Activated CD8-positive, alpha-beta memory T cell treated with anti-CD3 and anti-CD28 coated beads for 36 hours (primary cell): ENCODE data around the gene TTLL4. TPM values are rescaled to one million over a fixed set of nuclear protein-coding genes. Genes with fewer than 3 reads are reported as not detected.

ENCODE experiments used
- CTCF ChIA-PET: fragments of 350-600 bp; sonication (Branson Sonifier 250); formaldehyde crosslinking; loops from one replicate; lab custom pipeline; 2021; ENCODE audit warnings: antibody characterized with exemption; lab: Charles Lee
- POLR2A ChIA-PET: fragments of 350-600 bp; sonication (Branson Sonifier 250); formaldehyde crosslinking; loops from one replicate; lab custom pipeline; 2021; ENCODE audit warnings: antibody characterized with exemption; lab: Charles Lee
- total RNA-seq, 2 experiments: library from RNA; stranded (reverse); gene quantifications; one replicate each; pipeline ENCODE4 v1.2.3, GENCODE V29; 2021

Gene TTLL4
- total RNA-seq, 2 experiments from 2014 or later = 43.3 to 45.3 TPM

GRCh38 chr2:218732052-218732760 lies 21.6 kb downstream of the TTLL4 start:
- CTCF ChIA-PET = interaction anchor here (0.7 to 3.2 kb wide), 4 partner anchors 15 to 118 kb away, joined by 3 to 12 read pairs (median 5); partner anchors contain the start of gene TTLL4
- POLR2A ChIA-PET = no interaction called here

- POLR2A ChIA-PET = no interaction called here
- CTCF ChIA-PET = interaction anchor here (0.7 to 3.2 kb wide), 2 partner anchors 14 to 115 kb away, joined by 4 to 12 read pairs; no protein-coding TSS in a partner anchor
These were observed 22.1 kb downstream of the TTLL4 start for GRCh38 chr2:218732761-218733158.

- ChIA-PET POLR2A (no interaction called here), CTCF (interaction anchor here (0.7 to 3.2 kb wide), 2 partner anchors 14 to 114 kb away, joined by 4 to 12 read pairs; no protein-coding TSS in a partner anchor)
These were observed 22.8 kb downstream of the TTLL4 start for GRCh38 chr2:218733171-218734021.

GRCh38 chr2:218734190-218734975 lies 23.7 kb downstream of the TTLL4 start:
- CTCF ChIA-PET = interaction anchor here (0.6 to 0.7 kb wide), 2 partner anchors 23 to 27 kb away, joined by 3 read pairs; no protein-coding TSS in a partner anchor
- POLR2A ChIA-PET = no interaction called here

GRCh38 chr2:218736531-218736930 lies 25.9 kb downstream of the TTLL4 start:
- ChIA-PET CTCF (no interaction called here), POLR2A (no interaction called here)

- ChIA-PET POLR2A (no interaction called here), CTCF (no interaction called here)
These were observed 32.4 kb downstream of the TTLL4 start for GRCh38 chr2:218743068-218743467.

GRCh38 chr2:218744615-218745014 lies 34.0 kb downstream of the TTLL4 start:
- ChIA-PET POLR2A (no interaction called here), CTCF (no interaction called here)

GRCh38 chr2:218745160-218745558 lies 34.5 kb downstream of the TTLL4 start:
- ChIA-PET CTCF (interaction anchor here (1.6 kb wide), 1 partner anchor 14 kb away, joined by 3 read pairs; no protein-coding TSS in a partner anchor), POLR2A (no interaction called here)

GRCh38 chr2:218745559-218746469 lies 35.2 kb downstream of the TTLL4 start:
- ChIA-PET CTCF (interaction anchor here (1.2 to 1.7 kb wide), 3 partner anchors 13 to 98 kb away, joined by 3 to 4 read pairs (median 3); no protein-coding TSS in a partner anchor), POLR2A (no interaction called here)

GRCh38 chr2:218746470-218746795 lies 35.8 kb downstream of the TTLL4 start:
- ChIA-PET POLR2A (no interaction called here), CTCF (interaction anchor here (1.2 to 1.7 kb wide), 3 partner anchors 14 to 99 kb away, joined by 3 to 4 read pairs (median 3); no protein-coding TSS in a partner anchor)

- ChIA-PET CTCF (interaction anchor here (1.2 to 1.7 kb wide), 3 partner anchors 14 to 99 kb away, joined by 3 to 4 read pairs (median 3); no protein-coding TSS in a partner anchor), POLR2A (no interaction called here)
These were observed 36.3 kb downstream of the TTLL4 start for GRCh38 chr2:218746960-218747359.

GRCh38 chr2:218748741-218749441 lies 38.3 kb downstream of the TTLL4 start:
- ChIA-PET CTCF (interaction anchor here (0.7 kb wide), 1 partner anchor 73 kb away, joined by 3 read pairs; no protein-coding TSS in a partner anchor), POLR2A (interaction anchor here (0.7 kb wide), 1 partner anchor 816 kb away, joined by 4 read pairs; no protein-coding TSS in a partner anchor)

- ChIA-PET CTCF (no interaction called here), POLR2A (no interaction called here)
These were observed 43.6 kb downstream of the TTLL4 start for GRCh38 chr2:218754201-218754600.

GRCh38 chr2:218754781-218755180 lies 44.1 kb downstream of the TTLL4 start:
- ChIA-PET POLR2A (no interaction called here), CTCF (no interaction called here)

GRCh38 chr2:218755198-218755566 lies 44.5 kb downstream of the TTLL4 start:
- ChIA-PET POLR2A (no interaction called here), CTCF (no interaction called here)

GRCh38 chr2:218755567-218756404 lies 45.2 kb downstream of the TTLL4 start:
- ChIA-PET POLR2A (interaction anchor here (0.6 kb wide), 1 partner anchor 191 kb away, joined by 4 read pairs; no protein-coding TSS in a partner anchor), CTCF (interaction anchor here (0.5 kb wide), 1 partner anchor 61 kb away, joined by 3 read pairs; no protein-coding TSS in a partner anchor)
